Stimulated activated CD4-positive, alpha-beta T cell treated with anti-CD3 and anti-CD28 coated beads, Interleukin-4, amount 100 ng/mL, for 48 hours (primary cell): ENCODE measurements around the gene VEGFA.

ENCODE experiments used
- DNase-seq, 2 donors: peaks; one replicate each; pipeline ENCODE4 v3.0.0-alpha.2; 2020; ENCODE audit warnings: low read depth in 2 of 2

The VEGFA gene

DNA sequence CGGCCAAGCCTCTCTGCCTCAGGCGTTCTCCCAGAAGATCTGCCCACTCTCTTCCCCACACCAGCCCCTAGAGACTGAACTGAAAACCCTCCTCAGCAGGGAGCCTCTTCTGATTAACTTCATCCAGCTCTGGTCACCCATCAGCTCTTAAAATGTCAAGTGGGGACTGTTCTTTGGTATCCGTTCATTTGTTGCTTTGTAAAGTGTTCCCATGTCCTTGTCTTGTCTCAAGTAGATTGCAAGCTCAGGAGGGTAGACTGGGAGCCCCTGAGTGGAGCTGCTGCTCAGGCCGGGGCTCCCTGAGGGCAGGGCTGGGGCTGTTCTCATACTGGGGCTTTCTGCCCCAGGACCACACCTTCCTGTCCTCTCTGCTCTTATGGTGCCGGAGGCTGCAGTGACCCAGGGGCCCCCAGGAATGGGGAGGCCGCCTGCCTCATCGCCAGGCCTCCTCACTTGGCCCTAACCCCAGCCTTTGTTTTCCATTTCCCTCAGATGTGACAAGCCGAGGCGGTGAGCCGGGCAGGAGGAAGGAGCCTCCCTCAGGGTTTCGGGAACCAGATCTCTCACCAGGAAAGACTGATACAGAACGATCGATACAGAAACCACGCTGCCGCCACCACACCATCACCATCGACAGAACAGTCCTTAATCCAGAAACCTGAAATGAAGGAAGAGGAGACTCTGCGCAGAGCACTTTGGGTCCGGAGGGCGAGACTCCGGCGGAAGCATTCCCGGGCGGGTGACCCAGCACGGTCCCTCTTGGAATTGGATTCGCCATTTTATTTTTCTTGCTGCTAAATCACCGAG is 14.2 kb downstream of the VEGFA start:
- no peak for DNase-seq

DNA sequence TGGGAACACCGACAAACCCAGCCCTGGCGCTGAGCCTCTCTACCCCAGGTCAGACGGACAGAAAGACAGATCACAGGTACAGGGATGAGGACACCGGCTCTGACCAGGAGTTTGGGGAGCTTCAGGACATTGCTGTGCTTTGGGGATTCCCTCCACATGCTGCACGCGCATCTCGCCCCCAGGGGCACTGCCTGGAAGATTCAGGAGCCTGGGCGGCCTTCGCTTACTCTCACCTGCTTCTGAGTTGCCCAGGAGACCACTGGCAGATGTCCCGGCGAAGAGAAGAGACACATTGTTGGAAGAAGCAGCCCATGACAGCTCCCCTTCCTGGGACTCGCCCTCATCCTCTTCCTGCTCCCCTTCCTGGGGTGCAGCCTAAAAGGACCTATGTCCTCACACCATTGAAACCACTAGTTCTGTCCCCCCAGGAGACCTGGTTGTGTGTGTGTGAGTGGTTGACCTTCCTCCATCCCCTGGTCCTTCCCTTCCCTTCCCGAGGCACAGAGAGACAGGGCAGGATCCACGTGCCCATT is 15.3 kb downstream of the VEGFA start:
- DNase-seq = no peak

DNA sequence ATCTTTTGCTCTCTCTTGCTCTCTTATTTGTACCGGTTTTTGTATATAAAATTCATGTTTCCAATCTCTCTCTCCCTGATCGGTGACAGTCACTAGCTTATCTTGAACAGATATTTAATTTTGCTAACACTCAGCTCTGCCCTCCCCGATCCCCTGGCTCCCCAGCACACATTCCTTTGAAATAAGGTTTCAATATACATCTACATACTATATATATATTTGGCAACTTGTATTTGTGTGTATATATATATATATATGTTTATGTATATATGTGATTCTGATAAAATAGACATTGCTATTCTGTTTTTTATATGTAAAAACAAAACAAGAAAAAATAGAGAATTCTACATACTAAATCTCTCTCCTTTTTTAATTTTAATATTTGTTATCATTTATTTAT is 15.9 kb downstream of the VEGFA start:
- no peak for DNase-seq

- no peak for DNase-seq
These were observed 16.8 kb downstream of the VEGFA start for GRCh38 chr6:43786664-43787329.

GRCh38 chr6:43788301-43788700 is 18.3 kb downstream of the VEGFA start:
- DNase-seq = no peak

- DNase-seq = no peak
These were observed 19.4 kb downstream of the VEGFA start for GRCh38 chr6:43789447-43789846.

DNA sequence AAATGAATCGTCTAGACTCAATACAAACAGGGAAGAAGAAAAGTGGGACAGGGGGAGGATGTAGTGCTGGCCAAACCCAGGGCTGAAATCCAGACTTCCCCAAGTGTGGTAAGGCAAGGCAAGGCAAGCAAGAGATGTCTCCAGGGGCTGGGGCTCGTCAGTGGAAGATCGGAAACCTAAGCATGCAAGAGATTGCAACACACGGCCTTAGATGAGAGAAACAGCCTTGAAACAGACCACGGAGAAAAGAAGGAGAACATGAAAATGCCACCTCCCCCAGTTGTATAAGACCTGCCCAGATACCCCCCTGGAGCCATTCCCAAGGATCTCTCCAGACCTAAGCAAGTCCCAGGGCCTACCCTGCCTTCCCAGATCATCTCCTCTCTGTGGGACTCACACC is 20.0 kb downstream of the VEGFA start:
- no peak for DNase-seq

DNA sequence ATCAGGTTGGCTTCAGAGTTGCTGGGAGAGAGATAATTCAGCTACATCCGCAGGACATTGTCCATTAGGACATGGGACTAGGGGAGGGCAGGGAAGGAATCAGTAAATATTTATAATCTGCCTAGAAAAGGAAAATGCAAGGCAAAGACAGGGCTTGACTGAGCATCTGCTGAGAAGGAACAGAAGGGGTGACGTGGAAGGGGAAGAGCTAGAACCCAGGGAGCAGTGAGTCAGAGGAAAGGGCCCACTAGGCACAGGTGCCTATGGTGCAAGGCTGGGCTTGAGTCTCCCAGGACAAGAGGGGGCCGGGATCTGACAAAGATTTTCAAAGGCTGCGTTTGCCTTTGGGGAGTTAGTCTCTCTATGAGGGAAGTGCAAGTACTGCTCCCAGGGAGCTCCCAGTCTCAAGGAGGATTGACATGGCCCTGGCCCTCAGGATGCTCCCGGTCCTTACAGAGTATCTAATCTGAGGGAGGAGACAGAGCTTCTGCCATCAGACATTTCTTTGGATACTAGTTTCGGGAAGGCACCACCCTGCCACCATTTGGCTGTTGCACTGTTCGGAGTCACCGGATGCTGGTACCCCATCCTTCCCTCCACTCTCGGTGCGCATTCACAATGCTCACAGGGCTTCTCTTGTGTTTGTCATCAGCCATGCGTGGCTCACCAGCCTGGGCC is 21.9 kb downstream of the VEGFA start:
- no peak for DNase-seq

DNA sequence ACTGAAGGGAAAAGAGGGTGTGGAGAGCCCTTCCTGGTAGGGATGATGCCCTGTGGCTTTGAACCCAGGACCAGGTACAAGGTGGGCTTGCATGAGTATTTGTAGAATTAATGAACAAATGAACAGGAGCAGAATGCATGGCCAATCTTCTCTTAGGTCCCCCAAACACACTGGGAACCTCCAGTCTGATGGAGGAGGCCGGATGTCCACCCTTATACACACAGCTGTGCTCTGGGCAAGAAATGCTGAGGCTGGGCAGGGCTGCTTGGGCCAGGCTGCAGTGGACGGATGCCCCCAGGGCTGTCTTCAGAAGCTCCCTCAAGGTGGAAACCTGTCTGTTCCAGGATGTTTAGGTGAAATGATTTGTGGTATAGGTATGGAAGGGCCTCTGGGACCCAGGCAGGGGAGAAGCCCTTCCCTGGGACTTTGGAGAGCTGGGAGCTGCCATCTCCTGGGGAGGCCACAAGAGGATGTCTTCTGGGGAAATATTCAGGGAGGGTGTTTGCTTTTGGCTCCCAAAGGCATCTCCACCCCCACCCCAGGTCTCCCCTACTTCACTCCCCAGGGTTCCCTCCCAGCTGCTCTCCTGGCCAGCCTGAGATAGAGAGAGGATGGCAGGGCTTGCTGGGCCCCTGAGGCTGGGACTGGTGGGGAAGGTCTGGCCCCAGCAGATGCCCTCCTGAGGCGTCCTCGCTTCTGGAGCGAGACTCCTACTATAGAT is 23.3 kb downstream of the VEGFA start:
- DNase-seq = no peak

DNA sequence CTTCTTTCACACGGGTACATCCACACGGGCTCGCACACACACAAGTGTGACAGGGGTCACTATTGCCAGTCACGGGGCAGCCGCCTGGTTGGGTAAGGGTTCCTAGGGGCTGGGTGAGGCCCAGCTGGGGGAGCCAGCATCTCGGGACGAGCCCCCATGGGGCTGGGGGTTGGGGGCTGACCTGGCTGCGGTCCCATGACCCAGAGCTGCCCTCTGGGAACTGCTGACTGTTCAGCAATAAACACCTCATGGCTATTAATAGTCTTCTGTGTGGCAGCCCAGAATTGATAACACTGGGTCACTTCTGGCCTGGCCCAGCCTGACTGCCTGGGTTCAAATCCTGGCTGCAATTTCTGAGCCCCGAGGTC is 23.8 kb downstream of the VEGFA start:
- DNase-seq = no peak

- DNase-seq = no peak
These were observed 25.4 kb downstream of the VEGFA start for GRCh38 chr6:43795421-43795820.

DNA sequence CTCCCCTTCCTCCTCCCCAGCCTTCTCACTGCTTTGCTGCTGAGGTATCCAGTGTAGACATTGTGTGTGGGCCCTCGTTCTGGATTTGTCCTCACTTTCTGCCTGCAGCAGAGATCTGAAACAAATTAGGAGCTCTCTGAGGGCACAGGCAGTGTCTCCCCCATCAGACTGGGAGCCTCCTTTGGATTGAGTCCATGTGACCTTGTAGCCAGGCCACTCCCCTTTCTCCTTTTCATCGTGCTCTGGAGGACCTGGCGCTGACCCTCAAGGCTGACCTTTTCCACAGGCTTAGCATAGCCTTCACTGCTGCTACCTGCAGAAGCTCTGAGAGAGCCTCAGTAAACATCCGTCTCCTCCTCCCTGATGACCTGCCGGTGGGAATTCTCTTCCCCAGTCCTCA is 26.2 kb downstream of the VEGFA start:
- DNase-seq = no peak

DNA sequence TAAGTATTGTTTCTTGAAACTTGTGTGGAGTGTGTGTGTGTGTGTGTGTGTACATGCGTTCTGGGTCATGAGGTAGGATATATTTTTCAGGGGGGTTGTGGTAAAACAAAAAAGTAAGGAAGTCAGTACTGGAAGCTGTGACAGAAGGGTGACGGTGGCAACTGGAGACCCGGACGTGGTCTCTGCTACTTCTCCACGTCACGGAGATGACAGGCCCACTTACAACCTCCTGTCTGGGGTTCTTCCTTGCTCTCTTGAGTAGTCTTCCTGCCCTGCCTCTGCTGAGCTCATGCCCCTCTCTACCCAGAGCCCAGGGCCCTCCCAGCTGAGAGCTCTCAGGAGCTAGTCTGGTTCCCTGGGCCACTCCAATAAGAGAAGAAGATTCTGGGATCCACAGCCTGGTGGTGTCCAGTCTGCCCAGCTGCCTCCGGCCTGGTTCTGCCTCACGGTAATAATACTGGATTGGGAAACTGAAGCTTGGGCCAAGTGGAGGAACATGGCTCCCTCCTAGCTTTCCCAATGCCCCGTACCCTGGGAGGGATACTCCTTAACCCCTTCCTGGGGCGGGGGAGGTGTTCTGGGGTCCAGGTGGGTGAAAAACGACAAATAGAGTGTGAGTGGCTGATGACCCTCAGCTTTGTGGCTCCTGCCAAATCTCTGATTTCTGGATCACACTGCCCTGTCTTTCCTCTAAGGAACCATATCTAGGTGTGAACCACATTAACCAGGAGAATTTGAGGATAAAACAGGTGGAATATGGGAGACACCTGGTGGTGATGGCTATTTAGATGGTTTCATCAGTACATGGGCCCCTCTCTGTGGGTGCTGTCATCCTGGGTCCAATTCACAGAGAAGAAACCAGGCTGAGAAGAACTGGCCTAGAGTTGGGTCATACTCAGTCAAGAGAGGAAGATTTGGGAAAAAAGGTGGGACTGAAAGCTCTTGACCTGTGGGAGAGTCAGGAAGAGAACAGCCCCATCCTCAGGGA is 27.2 kb downstream of the VEGFA start:
- DNase-seq = no peak

DNA sequence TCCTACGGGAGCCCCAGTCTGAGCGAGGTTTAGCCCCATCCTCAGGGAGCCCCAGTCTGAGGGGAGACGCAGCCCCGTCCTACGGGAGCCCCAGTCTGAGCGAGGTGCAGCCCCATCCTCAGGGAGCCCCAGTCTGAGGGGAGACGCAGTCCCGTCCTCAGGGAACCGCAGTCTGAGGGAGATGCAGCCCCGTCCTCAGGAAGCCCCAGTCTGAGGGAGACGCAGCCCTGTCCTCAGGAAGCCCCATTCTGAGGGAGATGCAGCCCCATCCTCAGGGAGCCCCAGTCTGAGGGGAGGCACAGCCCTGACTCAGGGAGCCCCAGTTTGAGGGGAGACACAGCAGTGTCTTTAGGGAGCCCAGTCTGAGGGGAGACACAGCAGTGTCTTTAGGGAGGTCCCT is 27.9 kb downstream of the VEGFA start:
- DNase-seq = no peak

GRCh38 chr6:43798688-43799444 is 28.9 kb downstream of the VEGFA start:
- DNase-seq = no peak

- no peak for DNase-seq
These were observed 29.7 kb downstream of the VEGFA start for GRCh38 chr6:43799551-43800297.

DNA sequence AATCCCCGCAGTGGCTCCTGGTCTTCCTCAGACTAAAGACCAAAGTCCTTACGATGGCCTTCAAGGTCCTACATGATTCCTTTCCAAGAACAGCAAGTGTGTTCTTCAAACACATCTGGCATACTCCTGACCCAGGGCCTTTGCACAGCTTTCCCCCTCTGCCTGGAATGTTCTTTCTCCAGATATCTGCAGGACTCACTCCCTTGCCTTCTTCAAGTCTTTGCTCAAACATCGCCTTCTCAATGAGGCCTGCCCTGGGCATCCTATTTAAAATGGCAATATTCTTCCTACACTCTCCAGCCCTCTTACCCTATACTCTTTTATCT is 30.2 kb downstream of the VEGFA start:
- DNase-seq = no peak

DNA sequence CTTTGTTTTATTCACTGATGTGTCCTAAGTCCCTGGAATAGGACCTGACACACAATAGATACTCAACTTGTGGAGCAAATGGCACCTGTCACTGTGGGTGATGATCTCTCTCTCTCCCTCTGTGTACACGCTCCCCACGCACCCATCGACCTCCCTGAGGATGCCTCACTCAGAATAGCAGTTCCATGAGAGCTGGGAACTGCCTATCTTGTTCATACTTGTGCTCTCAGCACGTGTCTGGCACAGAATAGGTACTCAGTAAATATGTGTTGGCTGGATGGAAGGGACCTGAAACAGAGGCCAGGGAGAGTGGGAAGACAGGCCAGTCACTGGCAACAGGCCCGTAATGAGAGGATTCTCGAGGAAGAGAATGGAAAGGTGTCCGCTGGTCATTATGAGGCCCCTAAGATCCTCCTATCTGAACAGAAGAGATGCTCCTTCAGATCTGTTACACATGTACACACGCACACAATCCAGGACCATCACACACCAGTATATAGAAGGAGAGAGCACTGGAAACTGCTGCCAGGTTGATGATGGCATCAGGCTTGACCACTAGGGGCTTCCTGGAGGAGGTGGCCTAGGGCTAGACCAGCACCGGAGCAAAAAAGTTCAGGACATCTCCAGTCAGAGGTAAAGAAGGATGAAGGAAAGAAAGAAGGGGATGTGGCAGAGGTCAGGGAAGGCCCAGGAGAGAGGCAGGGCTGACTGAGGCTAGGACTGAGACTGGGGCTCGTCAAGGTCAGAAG is 30.9 kb downstream of the VEGFA start:
- no peak for DNase-seq
